RWPE2 (cell line): ENCODE measurements around the gene NLRC5.

Experiments
- ATAC-seq: fragments of 200-7000 bp; cut with Tn5 transposase; 3 replicates; pipeline ENCODE4 v1.9.1; 2021; ENCODE audit warnings: low read depth
- DNase-seq: peaks from one replicate; pipeline ENCODE4 v3.0.0-alpha.2; 2020; ENCODE audit warnings: low spot score
- H3K27ac ChIP-seq: fragments of 450-650 bp; 2 replicates; pipeline ENCODE4 v1.5.1; 2017; ENCODE audit warnings: mild to moderate bottlenecking; ENCODE audit not compliant: poor library complexity, severe bottlenecking
- H3K27me3 ChIP-seq: fragments of 250-450 bp; sonication (Bioruptor Pico); 2 replicates; pipeline ENCODE4 v1.5.1; 2021; ENCODE audit warnings: mild to moderate bottlenecking, moderate library complexity; ENCODE audit not compliant: insufficient read depth, poor library complexity, severe bottlenecking
- H3K36me3 ChIP-seq: fragments of 250-450 bp; sonication (Bioruptor Pico); 2 replicates; pipeline ENCODE4 v1.5.1; 2020; ENCODE audit warnings: low read depth, mild to moderate bottlenecking, moderate library complexity
- H3K4me1 ChIP-seq: fragments of 250-450 bp; sonication (Bioruptor Pico); 2 replicates; pipeline ENCODE4 v1.5.1; 2021; ENCODE audit warnings: mild to moderate bottlenecking, moderate library complexity; ENCODE audit not compliant: insufficient read depth, poor library complexity, severe bottlenecking
- H3K4me3 ChIP-seq: fragments of 250-450 bp; sonication (Bioruptor Pico); 2 replicates; pipeline ENCODE4 v1.5.1; 2021; ENCODE audit warnings: mild to moderate bottlenecking, moderate library complexity; ENCODE audit not compliant: severe bottlenecking
- H3K9me3 ChIP-seq: fragments of 250-450 bp; sonication (Bioruptor Pico); 2 replicates; pipeline ENCODE4 v1.5.1; 2021; ENCODE audit warnings: mild to moderate bottlenecking, moderate library complexity; ENCODE audit not compliant: severe bottlenecking
- TF ChIP-seq, protein P1 (sequence below): fragments of 450-650 bp; IDR thresholded peaks from one replicate; pipeline ENCODE4 v1.5.1; 2017; ENCODE audit warnings: mild to moderate bottlenecking, moderate library complexity; ENCODE audit not compliant: poor library complexity, severe bottlenecking

Gene NLRC5

DNA sequence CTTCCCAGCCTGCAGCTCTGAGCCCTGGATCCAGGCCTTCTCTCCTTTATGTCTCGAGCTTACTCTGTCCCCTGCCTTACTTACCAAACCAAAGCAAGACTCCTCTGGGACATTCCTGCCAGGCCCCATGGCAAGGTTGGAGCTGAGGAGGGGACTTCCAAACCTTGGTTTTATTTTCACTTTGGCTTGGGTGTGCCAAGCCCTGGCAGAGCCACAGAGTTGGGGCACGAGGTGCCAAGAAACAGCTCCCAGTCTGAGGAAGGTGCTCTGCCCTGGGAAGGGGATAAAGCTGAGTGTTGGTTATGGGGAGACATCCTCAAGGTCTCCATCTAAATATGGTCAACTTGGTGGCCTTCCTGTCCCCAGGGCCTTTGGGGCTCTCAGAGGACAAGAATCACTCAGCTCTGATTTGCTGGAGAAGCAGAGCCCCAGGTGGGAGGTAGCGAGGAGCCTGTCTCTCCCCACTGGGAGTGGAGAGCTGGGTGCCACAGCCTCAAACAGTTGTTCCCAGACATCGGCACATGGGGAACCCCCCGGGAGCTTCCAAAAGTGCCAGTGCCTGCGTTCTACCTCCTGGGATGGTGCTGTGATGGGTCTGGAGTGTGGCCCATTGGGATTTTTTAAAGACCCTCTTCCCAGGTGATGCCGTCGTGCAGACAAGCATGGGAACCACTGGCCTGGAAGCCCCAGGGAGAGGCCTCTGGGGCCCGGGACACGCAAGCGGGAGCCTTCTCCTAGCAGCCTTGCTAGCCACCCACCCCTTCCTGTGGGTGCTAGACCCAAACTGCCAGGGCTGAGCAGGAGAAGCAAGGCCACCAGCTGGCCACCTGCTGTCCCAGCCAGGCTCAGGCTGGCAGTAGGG is 10.3 kb downstream of the NLRC5 start:
- TF ChIP-seq, protein P1, sequence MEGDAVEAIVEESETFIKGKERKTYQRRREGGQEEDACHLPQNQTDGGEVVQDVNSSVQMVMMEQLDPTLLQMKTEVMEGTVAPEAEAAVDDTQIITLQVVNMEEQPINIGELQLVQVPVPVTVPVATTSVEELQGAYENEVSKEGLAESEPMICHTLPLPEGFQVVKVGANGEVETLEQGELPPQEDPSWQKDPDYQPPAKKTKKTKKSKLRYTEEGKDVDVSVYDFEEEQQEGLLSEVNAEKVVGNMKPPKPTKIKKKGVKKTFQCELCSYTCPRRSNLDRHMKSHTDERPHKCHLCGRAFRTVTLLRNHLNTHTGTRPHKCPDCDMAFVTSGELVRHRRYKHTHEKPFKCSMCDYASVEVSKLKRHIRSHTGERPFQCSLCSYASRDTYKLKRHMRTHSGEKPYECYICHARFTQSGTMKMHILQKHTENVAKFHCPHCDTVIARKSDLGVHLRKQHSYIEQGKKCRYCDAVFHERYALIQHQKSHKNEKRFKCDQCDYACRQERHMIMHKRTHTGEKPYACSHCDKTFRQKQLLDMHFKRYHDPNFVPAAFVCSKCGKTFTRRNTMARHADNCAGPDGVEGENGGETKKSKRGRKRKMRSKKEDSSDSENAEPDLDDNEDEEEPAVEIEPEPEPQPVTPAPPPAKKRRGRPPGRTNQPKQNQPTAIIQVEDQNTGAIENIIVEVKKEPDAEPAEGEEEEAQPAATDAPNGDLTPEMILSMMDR = no peak
- Histone ChIP-seq H3K27ac (peak overlapping the region; percentile 43), H3K4me3 (no peak overlapping the region), H3K27me3 (no peaks in the 10 kb centered on the region), H3K9me3 (no peaks in the 10 kb centered on the region), H3K36me3 (no peaks in the 10 kb centered on the region), H3K4me1 (peaks cover 12% of the 10 kb centered on the region)
- ATAC-seq (no peak), DNase-seq (no peak)

DNA sequence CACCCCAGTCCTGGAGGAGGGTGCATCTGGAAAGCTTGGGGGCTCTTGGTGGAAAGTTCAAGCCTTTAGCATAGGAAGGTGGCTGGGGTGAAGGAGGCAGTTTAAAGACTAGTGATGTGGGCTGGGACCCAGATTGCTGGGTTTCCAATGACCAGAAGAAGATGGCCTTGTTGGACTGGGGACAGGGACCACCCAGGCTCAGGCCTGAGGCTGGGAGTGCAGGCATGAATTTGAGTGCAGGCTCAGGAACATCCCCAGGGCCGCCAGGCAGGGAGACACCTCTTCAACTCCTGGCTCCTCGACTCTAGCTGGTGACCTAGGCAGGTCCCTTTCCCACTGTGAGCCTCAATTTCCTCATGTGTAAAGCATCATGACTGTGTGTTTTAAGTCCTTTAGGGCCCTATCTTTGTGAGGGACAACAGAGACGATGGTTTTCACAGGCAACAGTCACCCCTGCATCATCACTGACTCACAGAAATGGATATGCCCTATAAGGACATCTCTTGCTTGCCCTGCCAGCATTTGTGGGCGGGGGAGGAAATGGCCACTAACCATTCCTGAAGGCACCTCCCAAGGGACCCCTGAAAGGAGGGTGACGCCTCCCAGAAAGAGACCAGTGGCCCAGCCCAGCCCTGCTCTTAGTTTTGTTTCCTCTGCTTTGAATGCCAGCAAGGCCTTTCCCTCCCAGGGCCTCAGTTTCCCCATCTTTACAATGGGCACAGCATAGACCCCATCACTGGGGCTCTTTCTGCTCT is 11.1 kb downstream of the NLRC5 start:
- peaks cover 12% of the 10 kb centered on the region for H3K4me1 ChIP-seq
- DNase-seq (peak; percentile 90), ATAC-seq (peak; percentile 93)
- no peak overlapping the region for H3K4me3 ChIP-seq
- H3K36me3 ChIP-seq = no peaks in the 10 kb centered on the region
- TF ChIP-seq, protein P1 = no peak
- peak overlapping the region; percentile 43 for H3K27ac ChIP-seq
- no peaks in the 10 kb centered on the region for H3K27me3 ChIP-seq
- H3K9me3 ChIP-seq = no peaks in the 10 kb centered on the region

DNA sequence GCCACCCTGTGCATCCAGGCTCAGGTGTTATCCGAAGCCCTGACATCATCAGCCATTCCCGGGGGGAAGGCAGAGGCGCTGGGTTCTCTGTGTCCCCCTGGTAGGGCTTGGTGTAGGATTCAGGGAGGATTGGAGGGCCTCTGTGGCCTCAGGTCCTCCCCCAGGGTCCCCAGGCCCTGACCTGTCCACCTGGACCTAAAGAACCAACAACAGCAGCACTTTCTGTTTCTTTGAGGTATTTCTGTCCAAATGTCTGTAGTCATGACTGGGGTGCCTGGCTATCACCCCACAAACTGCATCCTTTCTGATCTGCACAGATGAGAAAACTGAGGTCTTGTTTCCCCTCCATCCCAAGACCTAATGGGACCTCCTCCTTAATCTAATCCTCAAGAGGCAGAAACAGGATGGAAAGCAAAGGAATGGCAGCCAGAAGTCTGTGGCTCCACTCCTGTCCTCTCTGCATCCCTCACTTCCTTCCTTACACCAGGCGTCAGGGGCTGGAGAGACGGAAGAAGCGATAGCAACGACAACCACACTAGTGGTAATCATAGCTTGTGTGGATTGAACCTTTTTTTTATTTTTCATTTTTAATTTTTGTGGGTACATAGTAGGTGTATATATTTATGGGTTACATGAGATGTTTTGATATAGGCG is 11.8 kb downstream of the NLRC5 start:
- no peaks in the 10 kb centered on the region for H3K9me3 ChIP-seq
- H3K36me3 ChIP-seq = no peaks in the 10 kb centered on the region
- no peak for DNase-seq
- no peaks in the 10 kb centered on the region for H3K27me3 ChIP-seq
- no peak overlapping the region for H3K4me3 ChIP-seq
- peak overlapping the region; percentile 43 for H3K27ac ChIP-seq
- ATAC-seq = no peak
- peaks cover 12% of the 10 kb centered on the region for H3K4me1 ChIP-seq
- TF ChIP-seq, protein P1 = no peak

DNA sequence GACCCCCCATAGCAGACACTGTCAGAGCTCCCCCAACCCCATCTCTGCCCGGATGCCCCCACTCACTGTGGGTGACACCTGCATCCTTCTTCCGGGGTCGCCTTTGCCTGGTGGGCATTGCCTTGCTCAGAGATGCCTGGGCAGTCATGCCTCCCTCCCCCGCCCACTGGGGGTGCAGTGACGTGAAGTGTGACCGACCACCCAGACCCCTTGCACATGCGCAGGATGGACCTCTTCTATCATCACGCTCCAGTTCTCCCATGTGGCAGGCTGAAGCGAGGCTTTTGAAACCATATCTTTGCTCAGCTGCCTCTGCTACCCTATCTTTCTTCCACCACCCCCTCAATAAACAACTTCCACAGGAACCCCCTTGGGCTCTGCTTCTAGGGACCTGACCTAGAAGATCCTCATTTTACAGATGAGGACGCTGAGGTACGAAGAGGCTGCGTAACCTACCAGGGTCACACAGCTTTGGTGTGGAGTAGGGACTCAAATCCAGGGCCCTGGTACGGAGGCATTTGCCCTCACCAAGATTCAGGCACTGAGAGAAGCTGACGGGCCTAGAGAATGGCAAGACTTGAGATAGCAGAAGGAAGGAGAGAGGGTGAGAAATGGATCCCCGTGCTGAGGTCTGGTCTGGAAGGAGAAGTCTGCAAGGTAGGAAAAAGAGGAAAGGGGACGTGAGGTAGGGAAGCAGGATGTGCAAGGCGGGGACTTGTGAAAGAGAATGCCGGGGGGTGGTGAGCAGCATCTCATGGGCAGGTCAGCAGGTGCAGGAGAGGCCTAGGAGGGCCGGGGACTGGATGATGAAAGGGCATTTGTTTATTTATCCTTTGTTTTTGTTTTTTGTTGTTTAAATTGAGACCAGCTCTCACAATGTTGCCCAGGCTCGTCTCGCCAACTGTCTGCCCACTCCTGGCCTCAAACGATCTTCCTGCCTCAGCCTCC is 14.4 kb downstream of the NLRC5 start:
- no peak for DNase-seq
- ATAC-seq = no peak
- TF ChIP-seq, protein P1 = no peak
- no peaks in the 10 kb centered on the region for H3K27me3 ChIP-seq
- H3K27ac ChIP-seq = no peak overlapping the region
- peaks cover 12% of the 10 kb centered on the region for H3K4me1 ChIP-seq
- no peaks in the 10 kb centered on the region for H3K9me3 ChIP-seq
- H3K4me3 ChIP-seq = no peak overlapping the region
- H3K36me3 ChIP-seq = no peaks in the 10 kb centered on the region
